NCI-H2029 (cell line): ENCODE results near the gene ZNRF1.
"Not testable (repeated sequence)": the region's sequence is repeated elsewhere in the genome, so short reads cannot be mapped to it uniquely, and the experiment has no call there.

Experiments
- DNase-seq: peaks from one replicate; lab custom pipeline; 2025; lab: John Stamatoyannopoulos, UW

The ZNRF1 gene

DNA sequence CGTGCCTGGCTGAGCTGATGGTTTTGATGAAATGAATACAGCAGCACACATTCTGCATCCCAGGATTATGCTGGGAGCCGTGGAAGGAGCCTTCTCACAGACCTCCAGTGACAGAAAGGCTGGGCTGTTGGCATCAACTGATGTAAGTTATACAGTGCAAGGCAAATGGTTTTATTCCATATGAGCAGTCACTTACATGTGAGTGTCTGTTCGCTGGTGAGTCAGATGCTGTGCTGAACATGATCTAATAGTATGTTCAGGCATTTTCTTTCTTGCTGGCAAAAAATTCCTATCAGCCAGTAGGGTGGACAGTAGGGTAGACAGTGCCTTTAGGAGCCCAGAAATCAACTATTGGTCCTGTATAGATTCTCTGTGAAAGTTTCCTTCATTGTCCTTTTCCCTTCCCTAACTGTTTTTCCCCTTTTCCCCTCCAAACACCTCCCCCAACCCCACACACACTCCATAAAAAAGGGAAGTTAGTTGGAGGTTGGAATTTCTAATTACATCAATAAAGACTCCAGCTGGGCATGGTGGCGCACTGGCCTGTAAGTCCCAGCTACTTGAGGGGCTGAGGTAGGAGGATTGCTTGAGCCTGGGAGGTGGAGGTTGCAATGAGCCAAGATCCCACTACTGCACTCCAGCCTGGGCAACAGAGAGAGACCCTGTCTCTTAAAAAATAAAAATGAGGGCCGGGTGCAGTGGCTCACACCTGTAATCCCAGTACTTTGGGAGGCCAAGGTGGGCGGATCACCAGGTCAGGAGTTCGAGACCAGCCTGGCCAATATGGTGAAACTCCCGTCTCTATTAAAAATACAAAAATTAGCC lies 81.6 kb downstream of the ZNRF1 start:
- DNase-seq: no peak

DNA sequence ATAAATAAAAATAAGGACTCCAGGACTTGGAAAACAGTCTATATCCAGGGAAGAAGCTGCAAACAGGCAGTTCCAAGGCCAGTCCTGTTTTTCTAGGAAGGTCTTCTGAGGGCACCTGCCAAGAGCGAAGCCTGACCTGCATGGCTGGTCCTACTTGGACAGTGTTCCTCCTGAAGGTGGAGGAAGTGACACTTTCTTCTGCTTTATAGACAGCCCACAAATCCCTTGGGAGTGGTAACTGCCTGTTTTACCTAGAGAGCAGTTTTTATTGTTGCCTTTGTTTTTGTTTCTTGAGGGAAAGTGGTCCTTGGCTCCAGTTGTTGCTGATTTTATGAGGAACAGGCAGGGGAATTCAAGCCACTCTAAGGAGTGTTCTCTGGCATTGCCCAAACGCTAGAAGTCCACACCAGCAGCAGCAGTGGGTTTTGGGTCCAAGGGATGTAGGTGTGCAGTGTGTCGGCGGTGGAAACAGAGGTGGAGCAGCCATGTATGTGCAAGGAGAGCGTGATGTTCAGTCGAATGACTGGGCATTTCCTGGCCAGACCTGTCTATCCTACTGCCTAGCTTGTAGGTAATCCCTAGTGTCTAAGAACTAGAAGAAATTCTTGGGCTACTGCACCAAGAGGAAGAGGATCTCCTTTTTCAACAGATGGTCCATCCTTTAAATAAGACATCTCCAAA lies 82.5 kb downstream of the ZNRF1 start:
- DNase-seq: no peak

DNA sequence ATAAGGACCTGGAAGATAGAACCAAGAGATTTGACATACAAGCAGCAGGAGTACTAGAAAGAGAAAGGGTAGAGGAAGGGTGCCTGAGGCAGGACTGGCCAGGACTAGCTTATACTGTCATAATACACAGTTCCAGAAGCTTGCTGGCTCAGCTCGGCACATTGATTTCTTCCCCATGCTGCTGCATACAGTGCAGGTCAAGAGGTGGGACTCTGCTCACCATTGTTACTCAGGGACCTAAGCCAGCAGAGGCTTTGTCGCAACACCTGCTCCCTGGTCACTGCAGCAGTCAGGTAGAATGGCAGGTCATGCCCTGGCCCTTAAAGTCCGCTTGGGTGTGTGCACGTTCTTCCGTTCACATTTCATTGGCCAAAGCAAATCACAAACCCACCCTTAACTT lies 85.0 kb downstream of the ZNRF1 start:
- no peak for DNase-seq

DNA sequence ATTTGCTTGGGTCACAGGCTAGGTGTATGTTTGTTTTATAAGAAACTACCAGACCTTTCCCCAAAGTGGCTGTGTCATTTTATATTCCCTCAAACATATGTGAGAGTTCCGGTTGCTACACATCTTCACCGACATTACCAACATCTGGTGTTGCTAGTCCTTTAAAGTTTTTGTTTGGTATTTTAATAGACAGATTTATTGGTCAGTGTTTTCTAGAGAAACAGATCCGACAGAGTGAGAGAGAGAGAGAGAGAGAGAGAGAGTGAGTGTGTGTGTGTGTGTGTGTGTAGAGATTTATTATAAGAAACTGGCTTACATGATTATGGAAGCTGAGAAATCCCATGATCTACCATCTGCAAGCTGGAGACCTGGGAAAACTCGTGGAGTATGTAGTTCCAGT lies 86.7 kb downstream of the ZNRF1 start:
- no peak for DNase-seq

DNA sequence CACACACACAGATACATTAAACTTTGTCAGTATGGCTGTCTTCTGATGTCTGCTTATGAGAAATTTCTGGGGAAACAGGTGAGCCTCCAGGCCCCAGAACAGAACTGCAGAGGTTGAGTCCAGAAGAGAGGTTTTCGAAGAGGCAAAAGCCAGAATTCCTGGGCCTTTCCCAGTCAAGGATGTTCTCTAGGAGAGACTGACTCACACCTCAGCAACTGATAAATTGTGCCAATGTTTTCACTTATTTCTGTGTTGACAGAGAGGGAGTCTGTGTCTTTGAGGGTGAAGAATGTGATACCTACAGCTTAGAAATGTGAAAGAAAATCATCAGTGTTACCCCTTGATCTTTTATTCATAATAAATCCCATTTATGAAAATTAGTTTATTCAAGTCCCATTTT lies 87.5 kb downstream of the ZNRF1 start:
- DNase-seq: no peak

DNA sequence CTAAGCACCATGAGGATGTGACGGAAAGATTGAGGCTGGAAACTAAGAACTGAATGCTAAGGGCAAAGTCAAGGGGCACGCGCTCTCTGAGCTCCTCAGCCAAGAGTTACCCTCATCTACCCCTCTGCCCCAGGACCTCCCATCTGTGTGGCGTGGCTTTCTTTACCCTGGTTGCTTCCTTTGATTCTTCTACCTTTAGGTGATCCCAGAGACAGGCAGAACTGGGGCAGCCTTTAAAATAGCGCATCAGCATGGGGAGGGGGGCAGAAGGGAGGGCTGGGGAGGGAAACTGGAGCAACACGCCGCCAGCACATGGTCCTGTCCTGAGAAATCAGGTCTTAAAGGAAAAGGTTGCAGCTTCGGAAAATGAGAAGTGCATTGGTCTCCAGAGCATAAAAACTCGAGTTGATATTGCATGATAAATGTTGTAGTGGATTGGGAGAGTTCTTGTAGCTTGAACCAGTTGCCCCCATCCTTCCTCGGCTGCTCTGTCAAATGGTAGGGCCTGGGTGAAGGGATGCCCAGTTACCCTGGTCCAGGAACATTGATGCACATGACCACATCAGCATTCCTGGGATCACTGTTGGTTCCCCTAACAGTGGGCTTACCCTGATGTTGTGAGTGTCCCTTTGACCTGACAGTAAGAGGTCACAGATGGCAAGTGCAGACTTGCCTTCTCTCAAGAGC lies 88.0 kb downstream of the ZNRF1 start:
- no peak for DNase-seq

DNA sequence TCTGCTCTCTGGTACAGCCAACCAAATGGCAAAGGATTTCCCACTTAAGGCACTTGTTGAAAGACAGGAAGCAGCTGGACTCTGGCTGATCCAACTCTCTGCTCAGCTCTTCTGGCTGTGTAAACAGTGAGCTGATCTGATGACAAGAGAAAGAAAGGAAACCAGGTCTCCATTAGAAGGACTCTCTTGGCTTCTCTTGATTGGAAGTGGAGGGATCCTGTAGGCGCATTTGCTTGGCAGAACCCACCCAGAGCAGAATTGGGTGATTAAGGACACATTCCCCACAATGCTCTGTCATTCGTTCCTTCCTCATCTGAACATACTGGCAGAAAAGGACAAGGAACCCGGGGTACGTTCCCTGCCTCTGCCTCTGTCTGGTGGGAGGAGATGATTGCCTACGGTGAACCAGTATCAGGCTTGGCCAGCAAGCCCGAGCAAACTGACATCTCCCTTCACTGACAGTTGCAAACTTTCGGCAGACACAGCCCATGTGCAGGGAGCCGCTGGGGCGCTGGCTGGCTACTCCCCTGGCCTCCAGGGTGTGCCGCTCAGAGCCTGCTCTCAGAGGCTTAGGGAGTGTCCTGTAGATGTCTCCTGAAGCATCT lies 88.7 kb downstream of the ZNRF1 start:
- DNase-seq: peak; percentile 86

DNA sequence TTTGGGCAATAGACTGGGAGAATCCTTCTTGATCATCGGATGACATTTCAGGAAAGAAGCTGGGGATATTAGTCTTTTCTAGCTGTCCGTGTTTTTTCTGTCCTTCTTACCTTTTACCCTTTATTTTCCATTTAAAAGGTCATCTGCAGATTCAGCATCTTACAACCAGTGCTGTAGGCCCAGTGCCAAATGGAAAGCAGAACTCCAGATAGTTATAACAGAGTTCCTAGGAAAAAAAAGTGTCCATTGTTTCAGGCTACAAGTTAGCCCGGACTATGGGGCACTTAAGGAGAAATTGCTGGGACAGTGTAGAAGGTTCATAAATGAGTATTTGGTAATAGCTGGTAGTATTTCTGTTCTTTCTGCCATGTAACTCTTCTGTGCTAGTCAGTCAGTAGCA lies 89.4 kb downstream of the ZNRF1 start:
- DNase-seq: no peak

DNA sequence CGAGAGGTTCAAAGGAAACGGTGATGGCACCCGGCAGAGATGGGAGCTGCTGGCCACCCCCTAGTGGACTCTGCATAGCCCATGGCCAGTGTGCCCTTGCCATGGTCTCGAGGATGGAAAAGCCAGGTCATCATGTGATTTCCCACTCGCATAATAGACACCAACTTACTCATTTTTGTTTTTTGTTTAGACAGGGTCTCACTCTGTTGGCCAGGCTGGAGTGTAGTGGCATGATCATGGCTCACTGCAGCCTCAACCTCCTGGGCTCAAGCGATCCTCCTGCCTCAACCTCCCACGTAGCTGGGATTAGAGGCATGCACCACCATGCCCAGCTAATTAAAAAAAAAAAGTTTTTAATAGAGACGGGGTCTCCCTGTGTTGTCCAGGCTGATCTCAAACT lies 90.1 kb downstream of the ZNRF1 start:
- no peak for DNase-seq

DNA sequence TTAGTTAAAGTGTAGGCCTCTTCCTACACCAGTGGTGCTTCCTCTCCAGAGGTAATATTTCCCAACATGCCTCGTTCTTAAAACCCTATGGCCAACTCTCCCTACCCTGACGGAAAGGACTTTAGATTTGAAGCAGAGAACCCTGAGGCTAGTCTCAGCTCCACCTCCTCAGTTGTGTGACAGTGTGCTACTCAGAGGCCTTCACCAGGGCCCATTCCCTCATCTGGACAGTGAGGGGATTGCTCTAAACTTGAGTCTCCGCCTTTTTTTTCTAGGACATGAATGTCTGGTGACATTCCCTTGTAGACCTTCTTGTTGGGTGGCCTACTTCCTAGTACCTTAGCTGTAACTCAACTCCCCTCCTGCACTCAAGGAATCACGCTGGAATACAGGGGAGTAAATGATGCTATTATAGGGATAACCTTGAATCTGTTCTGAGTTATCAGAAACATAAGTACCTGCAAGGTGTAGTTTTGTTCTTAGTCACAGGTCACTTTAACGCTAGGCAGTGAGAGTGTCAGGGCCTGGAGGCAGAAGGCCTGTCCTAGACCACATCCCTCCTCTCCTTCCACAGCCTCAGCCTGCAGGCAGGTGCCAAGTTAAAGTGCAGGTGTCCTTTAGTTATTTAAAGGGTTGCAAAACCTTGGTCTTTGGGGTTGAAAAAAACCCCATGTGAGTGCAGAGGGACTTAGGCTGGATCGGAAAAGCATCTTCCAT lies 90.8 kb downstream of the ZNRF1 start:
- DNase-seq: no peak

DNA sequence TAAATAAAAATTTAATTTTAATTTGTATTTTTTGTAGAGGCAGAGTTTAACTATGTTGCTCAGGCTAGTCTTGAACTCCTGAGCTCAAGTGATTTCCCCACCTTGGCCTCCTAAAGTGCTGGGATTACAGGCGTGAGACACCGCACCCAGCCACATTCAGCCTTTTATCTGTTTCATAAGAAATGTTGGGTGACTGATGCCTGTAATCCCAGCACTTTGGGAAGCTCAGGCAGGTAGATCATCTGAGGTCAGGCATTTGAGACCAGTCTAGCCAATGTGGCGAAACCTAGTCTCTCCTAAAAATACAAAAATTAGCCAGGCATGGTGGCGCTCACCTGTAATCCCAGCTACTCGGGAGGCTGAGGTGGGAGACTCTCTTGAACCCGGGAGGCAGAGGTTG lies 92.1 kb downstream of the ZNRF1 start:
- not testable (repeated sequence) for DNase-seq

DNA sequence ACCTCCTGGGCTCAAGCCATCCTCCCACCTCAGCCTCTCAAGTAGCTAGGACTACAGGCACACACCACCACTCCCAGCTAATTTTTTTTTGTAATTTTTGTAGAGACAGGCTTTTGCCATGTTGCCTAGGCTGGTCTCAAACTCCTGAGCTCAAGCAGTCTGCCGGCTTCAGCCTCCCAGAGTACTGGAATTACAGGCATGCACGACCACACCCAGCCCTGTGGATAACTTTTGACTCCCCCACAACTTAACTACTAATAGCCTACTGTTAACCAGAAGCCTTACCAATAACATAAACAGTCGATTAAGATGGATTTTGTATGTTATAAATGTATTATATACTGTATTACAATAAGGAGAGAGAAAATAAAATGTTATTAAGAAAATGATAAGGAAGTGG lies 92.8 kb downstream of the ZNRF1 start:
- DNase-seq: not testable (repeated sequence)

DNA sequence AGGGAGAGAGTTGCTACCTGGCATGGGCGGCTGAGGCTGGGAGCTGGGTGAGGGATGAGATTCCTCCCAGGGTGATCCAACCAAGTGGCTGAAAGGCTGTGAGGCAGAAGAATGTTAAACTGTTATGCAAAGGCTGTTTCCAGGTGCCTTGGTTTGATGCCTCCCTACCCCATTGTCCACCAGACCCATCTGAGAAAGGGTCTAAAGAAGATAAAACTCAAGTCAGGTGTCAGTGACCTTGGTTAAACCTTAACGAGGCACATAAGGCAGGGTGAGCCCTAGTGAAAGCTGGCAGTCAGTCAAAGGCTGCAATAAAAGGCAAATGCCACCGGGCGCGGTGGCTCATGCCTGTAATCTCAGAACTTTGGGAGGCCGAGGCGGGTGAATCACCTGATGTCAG lies 94.0 kb downstream of the ZNRF1 start:
- DNase-seq: no peak

DNA sequence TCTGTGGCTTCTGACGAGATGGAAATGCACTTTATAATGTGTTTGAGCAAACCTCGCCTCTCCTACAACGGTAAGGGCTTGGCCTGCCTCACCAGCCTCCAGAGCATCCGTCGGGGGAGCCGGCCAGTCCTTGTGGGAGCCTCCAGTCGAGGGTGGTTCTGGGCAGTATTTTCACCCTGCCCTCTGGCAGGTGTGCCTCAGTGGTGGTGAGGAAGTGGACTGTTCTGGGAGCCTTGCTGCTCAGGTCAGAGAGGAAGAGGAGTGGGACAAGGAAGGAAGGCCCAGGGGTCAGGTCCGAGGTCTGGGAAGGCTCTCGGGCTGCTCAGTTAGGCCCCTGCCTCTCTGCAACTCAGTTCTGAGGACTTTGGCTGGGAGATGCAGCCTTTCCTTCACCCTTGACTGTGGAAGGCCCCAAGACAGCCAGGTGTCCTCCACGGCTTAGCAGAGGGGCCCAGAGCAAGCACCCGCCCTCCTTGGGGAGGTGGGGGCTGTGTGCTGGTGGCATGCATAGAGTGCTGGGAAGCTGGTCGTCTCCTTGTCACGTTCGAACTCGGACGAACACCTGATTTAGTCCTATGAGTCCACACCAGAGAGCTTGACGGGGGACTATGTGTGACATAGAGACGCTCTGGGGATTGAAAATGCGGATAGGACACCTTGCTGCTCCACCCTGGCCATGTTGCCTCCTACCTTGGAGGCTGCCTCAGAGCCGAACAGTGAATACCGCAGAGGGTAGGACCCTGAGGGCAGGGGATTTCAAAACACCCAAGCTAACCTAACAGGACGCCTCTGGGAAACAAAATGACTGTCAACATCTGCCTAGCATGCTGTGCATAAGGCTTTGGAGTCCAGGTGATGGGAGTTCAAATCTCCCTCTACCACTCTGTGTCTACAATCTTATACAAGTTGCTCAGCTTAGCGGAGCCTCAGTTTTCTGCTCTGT lies 95.0 kb downstream of the ZNRF1 start:
- DNase-seq: no peak

DNA sequence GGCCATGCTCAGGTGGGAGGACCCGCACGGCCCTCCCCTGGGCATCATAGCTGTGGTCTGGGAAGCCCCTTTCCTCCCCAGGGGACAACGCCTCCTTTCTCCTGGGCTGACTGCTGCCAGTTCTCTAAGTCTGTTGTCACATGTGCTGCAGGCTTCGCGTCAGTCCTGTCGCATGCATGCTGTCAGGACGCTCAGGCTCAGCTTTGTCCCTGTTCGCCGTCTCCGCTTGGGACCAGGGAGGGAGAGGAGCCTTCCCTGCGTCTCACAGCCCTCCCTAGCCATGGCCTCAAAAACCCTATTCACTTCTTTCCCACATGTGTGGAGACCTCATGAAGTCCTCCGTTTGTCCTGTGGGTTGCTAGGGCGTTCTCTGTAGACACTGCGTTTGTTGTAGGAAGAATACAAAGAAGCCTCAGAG lies 96.4 kb downstream of the ZNRF1 start:
- DNase-seq: no peak

DNA sequence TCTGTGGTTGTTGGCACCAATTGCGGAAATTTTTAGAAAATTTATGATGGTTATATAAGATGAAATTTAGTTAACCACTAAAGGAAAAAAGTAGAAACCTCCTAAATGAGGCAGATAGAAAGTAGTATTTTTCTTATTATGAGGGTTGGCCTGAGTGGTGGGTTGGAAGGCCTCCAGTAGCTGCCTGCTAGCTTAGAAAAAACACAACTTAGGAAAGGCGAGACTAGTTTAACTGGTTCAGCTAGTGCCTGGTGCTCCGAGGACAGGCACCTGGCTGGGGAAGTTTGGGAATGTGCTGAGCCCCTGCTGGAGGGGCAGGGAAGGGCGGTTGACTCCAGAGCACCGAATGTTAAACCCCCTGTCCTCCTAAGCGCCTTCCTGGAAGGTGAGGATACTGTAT lies 97.8 kb downstream of the ZNRF1 start:
- no peak for DNase-seq

DNA sequence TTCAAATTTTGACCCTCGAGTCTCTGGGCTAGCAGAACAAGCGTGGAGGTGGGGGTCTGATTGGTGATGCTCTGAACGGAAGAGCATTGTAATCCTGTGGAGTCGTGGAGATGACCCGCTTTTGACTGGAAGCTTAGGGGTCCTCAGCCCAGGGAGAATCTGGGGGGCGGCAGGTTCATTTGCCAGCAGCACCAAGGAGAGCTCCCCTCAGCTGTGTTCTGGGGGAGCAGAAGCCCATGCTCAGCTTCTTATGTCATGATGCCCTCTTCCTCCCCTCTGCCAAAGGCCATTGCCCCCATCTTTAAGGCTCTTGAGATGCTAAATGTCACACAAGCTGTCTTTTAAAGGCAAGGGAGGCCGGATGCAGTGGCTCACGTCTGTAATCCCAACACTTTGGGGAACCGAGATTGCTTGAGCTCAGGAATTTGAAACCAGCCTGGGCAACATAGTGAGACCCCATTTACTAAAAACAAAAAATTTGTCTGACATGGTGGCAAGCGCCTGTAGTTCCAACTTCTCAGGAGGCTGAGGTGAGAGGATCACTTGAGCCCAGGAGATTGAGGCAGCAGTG lies 98.5 kb downstream of the ZNRF1 start:
- no peak for DNase-seq

DNA sequence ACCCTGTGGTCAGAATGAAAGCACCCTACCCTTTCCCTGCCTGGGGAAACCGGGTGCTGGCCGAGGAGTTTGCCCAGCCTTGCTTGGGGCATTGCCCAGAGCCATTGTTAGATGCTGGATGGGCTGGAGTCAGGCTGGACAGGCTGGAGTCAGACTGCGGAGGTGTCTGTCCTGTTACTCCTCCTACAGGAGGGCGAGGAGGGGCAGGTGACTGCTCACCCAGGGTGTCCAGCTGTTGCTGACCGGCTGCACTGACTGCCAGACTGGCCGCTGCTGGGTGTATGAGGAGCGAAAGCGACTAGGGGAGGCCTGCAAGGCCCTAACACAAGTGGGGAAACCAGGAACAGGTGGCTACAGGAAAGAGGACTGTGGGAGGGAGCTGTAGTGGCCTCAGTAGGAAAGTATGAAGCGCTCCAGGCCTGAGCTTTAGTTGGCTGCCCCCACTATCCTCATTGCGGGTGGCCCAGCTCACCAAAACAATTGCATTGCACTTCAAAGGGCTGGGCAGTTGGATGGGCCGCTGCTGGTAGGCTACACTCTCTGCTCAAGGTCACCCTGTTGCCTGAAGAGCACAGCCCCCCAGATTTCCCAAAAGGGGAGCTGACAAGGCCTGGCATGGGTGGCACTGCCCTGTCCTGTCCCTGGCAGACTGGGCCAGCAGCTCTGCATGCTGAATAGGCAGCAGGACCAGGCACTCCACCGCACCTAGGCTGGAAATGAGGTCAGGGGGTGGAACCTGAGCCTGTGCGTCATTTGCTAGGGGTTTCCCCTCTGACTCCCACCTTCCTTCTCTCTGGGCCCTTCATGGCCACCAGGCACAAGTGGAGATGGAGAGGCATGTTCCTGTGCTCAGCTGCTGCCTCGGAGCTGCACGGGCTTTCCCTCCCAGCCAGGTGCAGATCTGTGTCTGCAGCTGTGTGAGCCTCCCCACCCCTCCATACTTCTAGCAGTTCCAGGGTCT lies 99.4 kb downstream of the ZNRF1 start:
- DNase-seq: no peak

DNA sequence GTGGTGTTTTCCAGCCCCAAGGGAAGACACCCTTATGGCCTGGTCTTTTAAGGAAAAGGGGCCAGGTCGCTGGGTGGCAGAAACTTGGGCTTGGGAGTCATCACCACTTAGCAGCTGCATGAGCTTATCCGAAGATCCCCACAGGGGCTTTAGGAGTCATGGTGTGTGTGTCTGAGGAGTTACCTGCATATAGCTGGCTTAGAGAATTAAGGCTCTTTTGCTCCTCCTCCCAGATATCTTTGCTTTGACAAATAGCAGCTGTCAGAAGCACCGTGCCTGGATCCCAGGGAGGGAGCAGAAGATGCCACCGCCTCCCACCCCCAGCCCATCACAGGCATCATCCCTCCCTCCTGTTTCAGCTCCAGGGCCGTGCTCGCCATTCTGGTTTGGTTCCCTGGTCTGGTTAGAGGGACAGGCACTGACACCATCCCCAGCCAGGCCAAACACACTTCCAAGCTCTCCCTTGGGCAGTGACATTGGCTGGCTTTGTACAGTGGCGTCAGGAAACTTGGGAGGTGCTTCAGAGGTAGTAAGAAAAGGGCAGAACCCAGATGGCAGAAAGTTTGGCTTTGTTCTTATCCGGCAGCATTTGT lies 100.3 kb downstream of the ZNRF1 start:
- no peak for DNase-seq
